HepG2 (cell line): ENCODE results near the gene RSKR. TPM values are rescaled to one million over a fixed set of nuclear protein-coding genes. Genes with fewer than 3 reads are reported as not detected.

Experiments
- ARNT ChIP-seq: fragments of 450-650 bp; IDR thresholded peaks from 2 replicates; pipeline ENCODE4 v1.6.1; 2017
- ATF5 ChIP-seq: sonication (generic); formaldehyde crosslinking; IDR thresholded peaks from 2 replicates; pipeline ENCODE4 v1.4.0; 2020; ENCODE audit warnings: mild to moderate bottlenecking, low read depth, missing genetic modification reagents
- IKZF1 ChIP-seq: fragments of 450-650 bp; IDR thresholded peaks from 2 replicates; pipeline ENCODE4 v1.7.1; 2016
- JUN ChIP-seq: sonication (generic); formaldehyde crosslinking; IDR thresholded peaks from 2 replicates; pipeline ENCODE4 v1.4.0; 2020; ENCODE audit warnings: mild to moderate bottlenecking, missing genetic modification reagents
- KLF11 ChIP-seq: IDR thresholded peaks from 2 replicates; pipeline ENCODE4 v1.6.1; 2016; ENCODE audit warnings: missing compliant biosample characterization
- KLF12 ChIP-seq: sonication (generic); formaldehyde crosslinking; IDR thresholded peaks from 2 replicates; pipeline ENCODE4 v1.4.0; 2020; ENCODE audit warnings: missing genetic modification reagents, borderline replicate concordance
- NFATC3 ChIP-seq: sonication (generic); formaldehyde crosslinking; IDR thresholded peaks from 2 replicates; pipeline ENCODE4 v1.5.1; 2020; ENCODE audit warnings: mild to moderate bottlenecking, missing genetic modification reagents
- NR1H2 ChIP-seq: sonication (generic); formaldehyde crosslinking; IDR thresholded peaks from 2 replicates; pipeline ENCODE4 v1.8.1; 2022; ENCODE audit warnings: low read depth, missing genetic modification reagents, borderline replicate concordance
- NRL ChIP-seq: sonication (generic); formaldehyde crosslinking; IDR thresholded peaks from 2 replicates; pipeline ENCODE4 v1.5.0; 2020; ENCODE audit warnings: missing genetic modification reagents, mild to moderate bottlenecking, moderate library complexity, borderline replicate concordance
- RARA ChIP-seq: IDR thresholded peaks from 2 replicates; pipeline ENCODE4 v1.6.1; 2016; ENCODE audit warnings: missing genetic modification reagents, missing compliant biosample characterization
- TBX2 ChIP-seq: sonication (generic); formaldehyde crosslinking; IDR thresholded peaks from 2 replicates; pipeline ENCODE4 v1.5.0; 2020; ENCODE audit warnings: missing genetic modification reagents, mild to moderate bottlenecking, borderline replicate concordance
- UBTF ChIP-seq: sonication (generic); formaldehyde crosslinking; IDR thresholded peaks from 2 replicates; pipeline ENCODE4 v1.4.0; 2020; ENCODE audit warnings: mild to moderate bottlenecking, missing genetic modification reagents
- ZBTB20 ChIP-seq: sonication (generic); formaldehyde crosslinking; IDR thresholded peaks from 2 replicates; pipeline ENCODE4 v1.8.1; 2023; ENCODE audit warnings: missing genetic modification reagents, low read depth, mild to moderate bottlenecking, borderline replicate concordance
- ZBTB7B ChIP-seq: sonication (generic); formaldehyde crosslinking; IDR thresholded peaks from 2 replicates; pipeline ENCODE4 v1.4.0; 2020; ENCODE audit warnings: missing genetic modification reagents
- ZFX ChIP-seq: sonication (generic); formaldehyde crosslinking; IDR thresholded peaks from 2 replicates; pipeline ENCODE4 v1.4.0; 2020; ENCODE audit warnings: mild to moderate bottlenecking, low read depth, missing genetic modification reagents, moderate library complexity
- ZNF260 ChIP-seq: sonication (generic); formaldehyde crosslinking; IDR thresholded peaks from 2 replicates; pipeline ENCODE4 v1.4.0; 2020; ENCODE audit warnings: missing genetic modification reagents, low read depth, mild to moderate bottlenecking, borderline replicate concordance
- ZNF335 ChIP-seq: sonication (generic); formaldehyde crosslinking; IDR thresholded peaks from 2 replicates; pipeline ENCODE4 v1.4.0; 2020; ENCODE audit warnings: missing genetic modification reagents
- ZNF431 ChIP-seq: sonication (generic); formaldehyde crosslinking; IDR thresholded peaks from 2 replicates; pipeline ENCODE4 v1.9.0; 2022; ENCODE audit warnings: missing genetic modification reagents, low read depth, mild to moderate bottlenecking, borderline replicate concordance
- ZNF615 ChIP-seq: sonication (generic); formaldehyde crosslinking; IDR thresholded peaks from 2 replicates; pipeline ENCODE4 v1.5.0; 2020; ENCODE audit warnings: mild to moderate bottlenecking, missing genetic modification reagents, borderline replicate concordance
- ZNF770 ChIP-seq: sonication (generic); formaldehyde crosslinking; IDR thresholded peaks from 2 replicates; pipeline ENCODE4 v1.5.0; 2020; ENCODE audit warnings: mild to moderate bottlenecking, missing genetic modification reagents
- ZNF772 ChIP-seq: sonication (generic); formaldehyde crosslinking; IDR thresholded peaks from 2 replicates; pipeline ENCODE4 v1.5.0; 2020; ENCODE audit warnings: mild to moderate bottlenecking, missing genetic modification reagents
- ZNF883 ChIP-seq: sonication (generic); formaldehyde crosslinking; IDR thresholded peaks from 2 replicates; pipeline ENCODE4 v1.5.1; 2020; ENCODE audit warnings: mild to moderate bottlenecking, missing genetic modification reagents; ENCODE audit errors: not compliant biosample characterization
- polyA plus RNA-seq, 8 experiments: library from polyadenylated mRNA; depleted of rRNA in 3 of 8; stranded (reverse) in 7 of 8; unstranded in 1 of 8; fragments of >200 nt; fragmentation: Illumina TruSeq in 4 of 8; extraction: Trizol in 4 of 8; gene quantifications; 2 replicates each; pipeline versions ENCODE4 v1.2.1 to v1.2.3, GENCODE V29; 2011 to 2016; ENCODE audit warnings: low read depth in 4 of 8, missing spikeins in 1 of 8, mixed read lengths in 1 of 8; ENCODE audit not compliant: insufficient read depth in 1 of 8
- total RNA-seq, 5 experiments: library from RNA; depleted of rRNA; stranded (reverse); fragments of >200 nt; fragmentation: Illumina TruSeq; extraction: Trizol; gene quantifications; 2 replicates each; pipeline ENCODE4 v1.2.3, GENCODE V29; 2016; ENCODE audit warnings: low read depth in 1 of 5

RSKR gene
- total and polyA plus RNA-seq, 2 of the 13 experiments (the other 11 are each of a cell fraction or from before 2014, with no cell fraction given) = 5.0 to 10.4 TPM

- 0 out of 2 replicates have a peak, but pooled peaks have one; percentile 75 for TF ChIP-seq ZNF772 (CRISPR knock-in tag)
- TF ChIP-seq JUN (CRISPR knock-in tag) = no peak
- TF ChIP-seq ZNF260 (CRISPR knock-in tag) = no peak
- TF ChIP-seq ZBTB7B (CRISPR knock-in tag) = no peak
- TF ChIP-seq ATF5 (CRISPR knock-in tag) = no peak
- no peak for TF ChIP-seq NFATC3 (CRISPR knock-in tag)
- TF ChIP-seq ZNF770 (CRISPR knock-in tag) = no peak
- no peak for TF ChIP-seq IKZF1
- TF ChIP-seq UBTF (CRISPR knock-in tag) = no peak
- TF ChIP-seq NR1H2 (CRISPR knock-in tag) = no peak
- peak; percentile 77 for TF ChIP-seq TBX2 (CRISPR knock-in tag)
- TF ChIP-seq ZBTB20 = peak; percentile 87; the same call in 1 of the 2 replicates
- no peak for TF ChIP-seq ARNT
- no peak for TF ChIP-seq ZNF883
- 0 out of 2 replicates have a peak, but pooled peaks have one; percentile 36 for TF ChIP-seq ZNF335
- 0 out of 2 replicates have a peak, but pooled peaks have one; percentile 36 for TF ChIP-seq ZNF431 (CRISPR knock-in tag)
- no peak for TF ChIP-seq KLF11 (CRISPR knock-in tag)
- no peak for TF ChIP-seq ZNF615
- no peak for TF ChIP-seq NRL (CRISPR knock-in tag)
- no peak; the same call in 1 of the 2 replicates for TF ChIP-seq KLF12 (CRISPR knock-in tag)
- peak; percentile 92 for TF ChIP-seq RARA (CRISPR knock-in tag)
- 0 out of 2 replicates have a peak, but pooled peaks have one; percentile 18 for TF ChIP-seq ZFX (CRISPR knock-in tag)
Observed at GRCh38 chr17:28576758-28577465, 37.1 kb downstream of the RSKR start, which contains the start of gene ALDOC (continued).
